GM12892 (cell line): ENCODE data around the gene NRXN3.

ENCODE experiments used
- POLR2A ChIP-seq: IDR thresholded peaks from 2 replicates; pipeline ENCODE4 v1.6.1; 2011; ENCODE audit warnings: low read depth, low read length, control low read depth
- TAF1 ChIP-seq: IDR thresholded peaks from 2 replicates; pipeline ENCODE4 v1.6.1; 2011; ENCODE audit warnings: low read depth, mild to moderate bottlenecking, control low read depth, low read length, borderline replicate concordance

- no peak for TF ChIP-seq POLR2A
- TF ChIP-seq TAF1: no peak
These were observed 847.4 kb downstream of the NRXN3 start for GRCh38 chr14:79017561-79017960.
